Liver (tissue), 3 donors: ENCODE data around the gene GALK1.

Source experiments
- EGR1 ChIP-seq, 2 donors: IDR thresholded peaks; 2 replicates each; pipeline ENCODE4 v1.6.1; 2016 to 2018; ENCODE audit warnings: antibody characterized with exemption in 2 of 2, low read depth in 2 of 2
- GABPA ChIP-seq, 2 donors: IDR thresholded peaks in 1 of 2; conservative IDR thresholded peaks in 1 of 2; 2 replicates each; pipeline ENCODE4 v1.6.1; 2016; ENCODE audit warnings: antibody characterized with exemption in 2 of 2, mild to moderate bottlenecking in 1 of 2, moderate library complexity in 1 of 2
- MAX ChIP-seq: IDR thresholded peaks from 2 replicates; pipeline ENCODE4 v1.6.1; 2016; ENCODE audit warnings: antibody characterized with exemption
- RAD21 ChIP-seq, 2 donors: IDR thresholded peaks; 2 replicates each; pipeline ENCODE4 v1.6.1; 2016; ENCODE audit warnings: antibody characterized with exemption in 2 of 2, mild to moderate bottlenecking in 2 of 2
- SP1 ChIP-seq: IDR thresholded peaks from 2 replicates; pipeline ENCODE4 v1.6.1; 2018; ENCODE audit warnings: antibody characterized with exemption, mild to moderate bottlenecking
- TAF1 ChIP-seq: conservative IDR thresholded peaks from 2 replicates; pipeline ENCODE4 v1.6.1; 2016; ENCODE audit warnings: antibody characterized with exemption, mild to moderate bottlenecking
- YY1 ChIP-seq: IDR thresholded peaks from 2 replicates; pipeline ENCODE4 v1.6.1; 2016; ENCODE audit warnings: antibody characterized with exemption, mild to moderate bottlenecking
- TF ChIP-seq, protein P1 (sequence below): fragments of 150-350 bp; IDR thresholded peaks from 2 replicates; pipeline ENCODE4 v1.5.1; 2017; ENCODE audit warnings: improper control_type of control experiment, low read depth, low read length; ENCODE audit not compliant: missing input control
- TF ChIP-seq, protein P2 (sequence below): IDR thresholded peaks from 2 replicates; pipeline ENCODE4 v1.6.1; 2016; ENCODE audit warnings: antibody characterized with exemption, mild to moderate bottlenecking
- TF ChIP-seq, protein P3 (sequence below): IDR thresholded peaks from 2 replicates; pipeline ENCODE4 v1.6.1; 2016; ENCODE audit warnings: antibody characterized with exemption
- donor health status: healthy.
- donor health status: healthy.

DNA sequence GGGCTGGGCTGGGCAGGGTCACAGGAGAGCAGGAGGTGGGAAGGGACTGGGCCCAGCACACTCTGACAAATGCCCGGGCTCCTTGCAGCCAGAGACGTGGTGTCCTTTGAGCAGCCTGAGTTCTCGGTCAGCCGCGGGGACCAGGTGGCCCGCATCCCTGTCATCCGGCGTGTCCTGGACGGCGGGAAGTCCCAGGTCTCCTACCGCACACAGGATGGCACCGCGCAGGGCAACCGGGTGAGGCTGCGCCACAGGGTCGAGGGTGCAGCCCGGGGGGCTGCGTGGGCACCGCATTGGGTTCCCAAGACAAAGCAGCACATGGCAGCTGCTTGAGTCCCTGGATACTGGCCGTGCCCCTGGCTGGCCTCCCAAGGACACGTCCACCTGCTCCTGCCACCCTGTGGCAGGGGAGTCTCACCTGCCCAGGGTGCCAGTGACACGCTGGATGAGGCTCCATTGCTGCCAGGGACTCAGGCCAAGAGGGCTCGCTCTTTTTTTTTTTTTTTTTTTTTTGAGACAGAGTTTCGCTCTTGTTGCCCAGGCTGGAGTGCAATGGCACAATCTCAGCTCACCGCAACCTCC lies 21.3 kb downstream of the GALK1 start:
- TF ChIP-seq, protein P1, sequence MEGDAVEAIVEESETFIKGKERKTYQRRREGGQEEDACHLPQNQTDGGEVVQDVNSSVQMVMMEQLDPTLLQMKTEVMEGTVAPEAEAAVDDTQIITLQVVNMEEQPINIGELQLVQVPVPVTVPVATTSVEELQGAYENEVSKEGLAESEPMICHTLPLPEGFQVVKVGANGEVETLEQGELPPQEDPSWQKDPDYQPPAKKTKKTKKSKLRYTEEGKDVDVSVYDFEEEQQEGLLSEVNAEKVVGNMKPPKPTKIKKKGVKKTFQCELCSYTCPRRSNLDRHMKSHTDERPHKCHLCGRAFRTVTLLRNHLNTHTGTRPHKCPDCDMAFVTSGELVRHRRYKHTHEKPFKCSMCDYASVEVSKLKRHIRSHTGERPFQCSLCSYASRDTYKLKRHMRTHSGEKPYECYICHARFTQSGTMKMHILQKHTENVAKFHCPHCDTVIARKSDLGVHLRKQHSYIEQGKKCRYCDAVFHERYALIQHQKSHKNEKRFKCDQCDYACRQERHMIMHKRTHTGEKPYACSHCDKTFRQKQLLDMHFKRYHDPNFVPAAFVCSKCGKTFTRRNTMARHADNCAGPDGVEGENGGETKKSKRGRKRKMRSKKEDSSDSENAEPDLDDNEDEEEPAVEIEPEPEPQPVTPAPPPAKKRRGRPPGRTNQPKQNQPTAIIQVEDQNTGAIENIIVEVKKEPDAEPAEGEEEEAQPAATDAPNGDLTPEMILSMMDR, result no peak
- TF ChIP-seq GABPA (IDR thresholded peaks at IDR 0.05 in 1 of 2, conservative IDR thresholded peaks at IDR 0.05 in 1 of 2) (no peak), YY1 (no peak), SP1 (no peak), MAX (no peak), TAF1 (no peak), EGR1 (IDR thresholded peaks at IDR 0.05; ENCODE audit: low read depth in 2 of 2) (no peak), RAD21 (IDR thresholded peaks at IDR 0.05) (no peak)
- TF ChIP-seq, protein P2, sequence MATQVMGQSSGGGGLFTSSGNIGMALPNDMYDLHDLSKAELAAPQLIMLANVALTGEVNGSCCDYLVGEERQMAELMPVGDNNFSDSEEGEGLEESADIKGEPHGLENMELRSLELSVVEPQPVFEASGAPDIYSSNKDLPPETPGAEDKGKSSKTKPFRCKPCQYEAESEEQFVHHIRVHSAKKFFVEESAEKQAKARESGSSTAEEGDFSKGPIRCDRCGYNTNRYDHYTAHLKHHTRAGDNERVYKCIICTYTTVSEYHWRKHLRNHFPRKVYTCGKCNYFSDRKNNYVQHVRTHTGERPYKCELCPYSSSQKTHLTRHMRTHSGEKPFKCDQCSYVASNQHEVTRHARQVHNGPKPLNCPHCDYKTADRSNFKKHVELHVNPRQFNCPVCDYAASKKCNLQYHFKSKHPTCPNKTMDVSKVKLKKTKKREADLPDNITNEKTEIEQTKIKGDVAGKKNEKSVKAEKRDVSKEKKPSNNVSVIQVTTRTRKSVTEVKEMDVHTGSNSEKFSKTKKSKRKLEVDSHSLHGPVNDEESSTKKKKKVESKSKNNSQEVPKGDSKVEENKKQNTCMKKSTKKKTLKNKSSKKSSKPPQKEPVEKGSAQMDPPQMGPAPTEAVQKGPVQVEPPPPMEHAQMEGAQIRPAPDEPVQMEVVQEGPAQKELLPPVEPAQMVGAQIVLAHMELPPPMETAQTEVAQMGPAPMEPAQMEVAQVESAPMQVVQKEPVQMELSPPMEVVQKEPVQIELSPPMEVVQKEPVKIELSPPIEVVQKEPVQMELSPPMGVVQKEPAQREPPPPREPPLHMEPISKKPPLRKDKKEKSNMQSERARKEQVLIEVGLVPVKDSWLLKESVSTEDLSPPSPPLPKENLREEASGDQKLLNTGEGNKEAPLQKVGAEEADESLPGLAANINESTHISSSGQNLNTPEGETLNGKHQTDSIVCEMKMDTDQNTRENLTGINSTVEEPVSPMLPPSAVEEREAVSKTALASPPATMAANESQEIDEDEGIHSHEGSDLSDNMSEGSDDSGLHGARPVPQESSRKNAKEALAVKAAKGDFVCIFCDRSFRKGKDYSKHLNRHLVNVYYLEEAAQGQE, result no peak
- TF ChIP-seq, protein P3, sequence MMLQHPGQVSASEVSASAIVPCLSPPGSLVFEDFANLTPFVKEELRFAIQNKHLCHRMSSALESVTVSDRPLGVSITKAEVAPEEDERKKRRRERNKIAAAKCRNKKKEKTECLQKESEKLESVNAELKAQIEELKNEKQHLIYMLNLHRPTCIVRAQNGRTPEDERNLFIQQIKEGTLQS, result no peak
